PC-3 (cell line): ENCODE data around the gene ARMC7. TPM values are rescaled to one million over a fixed set of nuclear protein-coding genes. Genes with fewer than 3 reads are reported as not detected.
"Not testable (repeated sequence)": the region's sequence is repeated elsewhere in the genome, so short reads cannot be mapped to it uniquely, and the experiment has no call there.

Experiments used
- ATAC-seq: fragments of 200-7000 bp; cut with Tn5 transposase; 2 replicates; pipeline ENCODE4 v1.9.1; 2020; ENCODE audit warnings: mild to moderate bottlenecking, moderate library complexity
- BruUV-seq: library from RNA; stranded (reverse); fragments of 400-500 nt; replicated peaks from 2 replicates; lab custom pipeline; 2021; lab: Mats Ljungman, UMichigan
- CTCF ChIA-PET: fragments of 300-600 bp; sonication (Branson Sonifier 250); formaldehyde crosslinking; loops from one replicate; lab custom pipeline; 2022; ENCODE audit warnings: antibody characterized with exemption; lab: Charles Lee
- POLR2A ChIA-PET: fragments of 300-600 bp; sonication (Branson Sonifier 250); formaldehyde crosslinking; loops from one replicate; lab custom pipeline; 2022; ENCODE audit warnings: antibody characterized with exemption; ENCODE audit not compliant: unreplicated experiment; lab: Charles Lee
- DNase-seq: peaks from one replicate; pipeline ENCODE4 v3.0.0-alpha.2; 2015
- H2AFZ ChIP-seq: fragments of 300-600 bp; sonication (generic); 2 replicates; pipeline ENCODE4 v1.6.0; 2016; ENCODE audit warnings: antibody characterized with exemption, low read length
- H3F3A ChIP-seq: fragments of 300-600 bp; sonication (generic); one replicate; pipeline ENCODE4 v1.6.0; 2017; ENCODE audit warnings: antibody characterized with exemption, low read length, control low read depth, mild to moderate bottlenecking; ENCODE audit not compliant: unreplicated experiment
- H3K27ac ChIP-seq: fragments of 300-600 bp; sonication (generic); 2 replicates; pipeline ENCODE4 v1.5.1; 2016; ENCODE audit warnings: mild to moderate bottlenecking, low read length
- H3K27me3 ChIP-seq: fragments of 300-600 bp; sonication (generic); 2 replicates; pipeline ENCODE4 v1.6.1; 2016; ENCODE audit warnings: low read length, mixed read lengths
- H3K36me3 ChIP-seq: fragments of 300-600 bp; sonication (generic); 2 replicates; pipeline ENCODE4 v1.6.1; 2016; ENCODE audit warnings: low read depth, mixed run types, low read length, mixed read lengths
- H3K4me1 ChIP-seq: fragments of 300-600 bp; sonication (generic); 2 replicates; pipeline ENCODE4 v1.5.1; 2016; ENCODE audit warnings: low read length; ENCODE audit not compliant: insufficient read depth
- H3K4me2 ChIP-seq: fragments of 300-600 bp; sonication (generic); 2 replicates; pipeline ENCODE4 v1.6.0; 2016; ENCODE audit warnings: low read length
- H3K4me3 ChIP-seq: fragments of 300-600 bp; sonication (generic); 2 replicates; pipeline ENCODE4 v1.5.1; 2016; ENCODE audit warnings: mild to moderate bottlenecking, low read length, mixed read lengths
- H3K79me2 ChIP-seq: fragments of 300-600 bp; sonication (generic); 2 replicates; pipeline ENCODE4 v1.6.1; 2017; ENCODE audit warnings: low read length, mixed read lengths
- H3K9ac ChIP-seq: fragments of 300-600 bp; sonication (generic); 2 replicates; pipeline ENCODE4 v1.6.0; 2016; ENCODE audit warnings: mild to moderate bottlenecking, low read length
- H3K9me2 ChIP-seq: fragments of 300-600 bp; sonication (generic); replicated peaks from 2 replicates; pipeline ENCODE4 v1.6.1; 2016; ENCODE audit warnings: mixed run types, low read length, mixed read lengths
- H3K9me3 ChIP-seq: fragments of 300-600 bp; sonication (generic); 2 replicates; pipeline ENCODE4 v1.6.1; 2016; ENCODE audit warnings: low read length, mixed read lengths
- H4K20me1 ChIP-seq: fragments of 300-600 bp; sonication (generic); 2 replicates; pipeline ENCODE4 v1.6.1; 2016; ENCODE audit warnings: low read length, mixed read lengths
- CTCF ChIP-seq: fragments of 300-600 bp; sonication (generic); conservative IDR thresholded peaks from 2 replicates; pipeline ENCODE4 v1.5.1; 2017; ENCODE audit warnings: antibody characterized with exemption, low read depth, mild to moderate bottlenecking, low read length
- EZH2 ChIP-seq: fragments of 300-600 bp; sonication (generic); IDR thresholded peaks from one replicate; pipeline ENCODE4 v1.6.1; 2017; ENCODE audit warnings: antibody characterized with exemption, mild to moderate bottlenecking, low read length; ENCODE audit not compliant: unreplicated experiment
- EZH2phosphoT487 ChIP-seq: fragments of 300-600 bp; sonication (generic); IDR thresholded peaks from 2 replicates; pipeline ENCODE4 v1.6.1; 2018; ENCODE audit warnings: mild to moderate bottlenecking, antibody characterized with exemption, low read length, borderline replicate concordance
- intact Hi-C: fragments of 100-400 bp; cut with micrococcal nuclease; formaldehyde crosslinking; loops from 2 replicates; pipeline ENCODE4 v1.9.0; 2023
- total RNA-seq: library from RNA; depleted of rRNA; stranded (reverse); fragments of >200 nt; gene quantifications from 2 replicates; pipeline ENCODE4 v1.2.3, GENCODE V29; 2014

The ARMC7 gene
- total RNA-seq, 1 experiment from 2014 or later, result 17.0 TPM

DNA sequence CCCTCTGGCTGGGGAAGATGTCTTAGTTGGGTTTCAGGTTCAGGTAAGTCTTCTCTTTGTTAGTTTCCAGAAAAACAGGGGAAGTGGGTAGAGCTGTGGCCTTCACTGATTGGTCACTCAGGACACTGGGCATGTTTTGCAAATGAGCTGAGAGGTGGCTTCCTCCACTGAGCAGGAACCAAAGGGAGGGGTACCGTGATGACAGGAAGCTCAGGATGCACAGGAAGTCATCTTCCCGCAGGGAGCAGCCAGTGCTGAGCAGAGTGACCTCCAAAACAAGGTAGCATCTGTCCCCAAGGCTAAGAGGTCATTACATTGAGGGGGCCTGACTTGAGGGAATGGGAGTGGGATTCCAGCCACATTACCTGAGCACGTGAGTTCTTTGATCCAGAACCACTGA, 16.2 kb downstream of the ARMC7 start:
- H3K9me3 ChIP-seq, result no peaks in the 10 kb centered on the region
- ATAC-seq (no peak), DNase-seq (no peak)
- CTCF ChIA-PET, result no interaction called here
- no peaks in the 10 kb centered on the region for H3K27me3 ChIP-seq
- no peak for TF ChIP-seq EZH2
- no peak for TF ChIP-seq CTCF
- no peak for TF ChIP-seq EZH2phosphoT487
- POLR2A ChIA-PET, result no interaction called here
- H3F3A ChIP-seq, result peaks cover 3% of the 10 kb centered on the region
- H4K20me1 ChIP-seq, result no peaks in the 10 kb centered on the region
- H3K36me3 ChIP-seq, result peaks cover 20% of the 10 kb centered on the region
- intact Hi-C loops, result loop anchor here (2.0 kb wide), 1 partner anchor 29 kb away; the partner anchor contains the start of gene JPT1
- no peak overlapping the region for H2AFZ ChIP-seq
- peaks cover 34% of the 10 kb centered on the region for H3K4me1 ChIP-seq
- H3K4me2 ChIP-seq, result no peak overlapping the region
- no TSS peak for BruUV-seq
- H3K4me3 ChIP-seq, result no peak overlapping the region
- no peak overlapping the region for H3K9ac ChIP-seq
- no peaks in the 10 kb centered on the region for H3K9me2 ChIP-seq
- H3K79me2 ChIP-seq, result peaks cover 68% of the 10 kb centered on the region
- H3K27ac ChIP-seq, result peak overlapping the region; percentile 94

DNA sequence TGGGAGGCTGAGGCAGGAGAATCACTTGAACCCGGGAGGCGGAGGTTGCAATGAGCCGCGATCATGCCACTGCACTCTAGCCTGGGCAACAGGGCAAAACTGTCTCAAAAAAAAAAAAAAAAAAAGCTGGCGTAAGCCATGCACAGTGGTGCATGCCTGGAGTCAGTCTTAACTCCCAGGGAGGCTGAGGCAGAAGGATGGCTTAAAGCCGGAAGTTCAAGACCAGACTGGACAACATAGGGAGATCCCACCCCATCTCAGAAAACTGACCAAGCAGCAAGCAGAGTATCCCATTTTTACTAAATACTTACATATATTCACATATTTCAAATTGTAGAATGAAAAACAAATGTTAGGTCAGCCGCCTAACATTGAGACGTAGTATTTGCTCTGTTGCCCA, 17.2 kb downstream of the ARMC7 start:
- H3K27me3 ChIP-seq, result no peaks in the 10 kb centered on the region
- BruUV-seq, result no TSS peak
- H3K27ac ChIP-seq, result no peak overlapping the region
- intact Hi-C loops, result no loop called here
- no peaks in the 10 kb centered on the region for H3K9me3 ChIP-seq
- H2AFZ ChIP-seq, result no peak overlapping the region
- CTCF ChIA-PET, result no interaction called here
- POLR2A ChIA-PET, result interaction anchor here (0.6 to 0.7 kb wide), 2 partner anchors 62 to 582 kb away, joined by 3 read pairs; no protein-coding TSS in a partner anchor
- H3K4me2 ChIP-seq, result no peak overlapping the region
- H3K79me2 ChIP-seq, result peaks cover 73% of the 10 kb centered on the region
- DNase-seq (no peak), ATAC-seq (no peak)
- H3K9ac ChIP-seq, result no peak overlapping the region
- H4K20me1 ChIP-seq, result no peaks in the 10 kb centered on the region
- no peaks in the 10 kb centered on the region for H3F3A ChIP-seq
- H3K4me1 ChIP-seq, result peaks cover 38% of the 10 kb centered on the region
- no peak overlapping the region for H3K4me3 ChIP-seq
- no peak for TF ChIP-seq CTCF
- no peak for TF ChIP-seq EZH2phosphoT487
- no peak for TF ChIP-seq EZH2
- peaks cover 17% of the 10 kb centered on the region for H3K36me3 ChIP-seq
- no peaks in the 10 kb centered on the region for H3K9me2 ChIP-seq

DNA sequence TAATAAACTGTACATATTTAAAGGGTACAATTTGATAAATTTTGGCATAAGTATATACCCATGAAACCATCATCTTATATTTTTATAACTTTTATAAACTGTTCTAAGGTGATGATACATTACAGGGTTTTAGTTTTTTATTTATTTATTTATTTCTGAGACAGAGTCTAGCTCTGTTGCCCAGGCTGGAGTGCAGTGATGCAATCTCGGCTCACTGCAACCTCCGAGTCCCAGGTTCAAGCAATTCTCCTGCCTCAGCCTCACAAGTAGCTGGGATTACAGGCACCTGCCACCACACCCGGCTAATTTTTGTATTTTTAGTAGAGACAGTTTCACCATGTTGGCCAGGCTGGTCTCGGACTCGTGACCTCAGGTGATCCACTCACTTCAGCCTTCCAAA, 18.2 kb downstream of the ARMC7 start:
- H3K27ac ChIP-seq, H4K20me1 ChIP-seq, H3K9ac ChIP-seq, H3K4me3 ChIP-seq, DNase-seq, BruUV-seq, ATAC-seq, H2AFZ ChIP-seq, POLR2A ChIA-PET, H3K27me3 ChIP-seq, H3K9me3 ChIP-seq, H3K9me2 ChIP-seq, H3K4me2 ChIP-seq, CTCF ChIA-PET, H3F3A ChIP-seq, intact Hi-C loops: not testable (repeated sequence)
- peaks cover 44% of the 10 kb centered on the region for H3K4me1 ChIP-seq
- peaks cover 74% of the 10 kb centered on the region for H3K79me2 ChIP-seq
- H3K36me3 ChIP-seq, result peaks cover 17% of the 10 kb centered on the region
